Pons (tissue), 1 donor: Measurements from ENCODE around the gene RPL3.

Experiments used
- DNase-seq: peaks from one replicate; pipeline ENCODE4 v3.0.0-alpha.2; 2016; ENCODE audit warnings: low spot score

Gene RPL3

DNA sequence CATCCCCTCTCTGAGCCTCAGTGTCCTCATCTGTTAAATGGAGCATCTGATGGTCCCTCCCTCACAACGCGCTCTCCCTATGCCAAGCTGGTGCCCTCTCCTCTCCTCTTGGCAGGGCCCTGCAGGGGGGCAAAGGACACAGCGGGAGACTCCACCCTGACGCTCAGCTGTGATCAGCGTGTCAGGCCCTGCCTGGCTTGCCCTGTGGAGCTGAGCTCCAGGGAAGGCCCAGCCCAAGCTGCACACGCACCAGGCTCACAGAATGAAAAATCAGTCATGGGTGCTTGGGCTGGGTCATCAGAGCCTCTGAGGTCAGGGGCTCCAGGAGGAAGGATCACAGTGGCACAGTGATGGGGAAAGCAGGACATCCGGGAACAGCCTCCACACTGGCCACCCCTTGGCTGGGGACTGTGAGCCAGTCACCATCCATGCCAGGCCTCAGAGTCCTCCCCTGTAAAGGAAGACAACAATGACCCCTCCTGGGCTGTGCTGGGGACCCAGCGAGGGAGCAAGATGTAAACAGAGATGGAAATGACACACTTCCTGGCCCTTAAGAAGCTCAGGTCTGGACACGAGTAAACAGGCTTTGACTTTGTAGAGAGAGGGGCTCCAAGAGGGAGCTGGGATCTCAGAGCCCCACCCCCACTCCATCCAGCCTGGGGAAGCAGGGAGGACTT, 36.6 kb downstream of the RPL3 start:
- no peak for DNase-seq

DNA sequence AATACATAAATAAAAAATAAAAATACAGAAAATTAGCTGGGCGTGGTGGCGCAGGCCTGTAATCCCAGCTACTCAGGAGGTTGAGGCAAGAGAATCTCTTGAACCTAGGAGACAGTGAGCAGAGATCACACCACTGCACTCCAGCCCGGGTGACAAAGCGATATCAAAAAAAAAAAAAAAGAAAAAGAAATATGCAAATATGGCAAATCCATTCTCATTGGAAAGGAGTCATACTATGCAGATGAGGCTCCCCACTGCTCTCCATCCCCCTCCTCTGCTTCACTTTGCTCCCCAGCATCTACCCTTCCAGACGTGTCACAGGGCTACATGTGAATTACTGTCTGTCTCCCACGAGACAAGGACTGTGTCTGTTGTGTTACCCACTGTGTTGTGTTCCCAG, 38.3 kb downstream of the RPL3 start:
- no peak for DNase-seq

DNA sequence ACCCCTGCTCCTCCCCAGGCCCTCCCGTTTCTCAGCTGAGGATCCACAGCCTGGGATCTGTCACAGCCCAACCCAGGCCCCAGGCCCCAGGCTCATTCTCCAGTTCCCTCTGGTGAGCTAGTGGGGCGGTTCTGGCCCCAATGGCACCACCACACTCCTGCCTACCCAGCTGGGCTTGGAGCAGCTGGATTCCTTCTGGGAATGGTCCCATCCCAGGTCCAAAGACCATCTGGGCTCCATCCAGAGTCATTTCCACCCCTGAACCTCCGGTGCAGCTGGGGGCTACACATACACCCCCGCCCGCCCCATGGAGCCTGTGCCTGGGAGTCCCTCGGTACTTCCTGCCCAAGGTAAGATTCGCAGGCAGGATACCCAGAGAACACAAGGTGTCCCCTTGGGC, 39.2 kb downstream of the RPL3 start:
- no peak for DNase-seq

DNA sequence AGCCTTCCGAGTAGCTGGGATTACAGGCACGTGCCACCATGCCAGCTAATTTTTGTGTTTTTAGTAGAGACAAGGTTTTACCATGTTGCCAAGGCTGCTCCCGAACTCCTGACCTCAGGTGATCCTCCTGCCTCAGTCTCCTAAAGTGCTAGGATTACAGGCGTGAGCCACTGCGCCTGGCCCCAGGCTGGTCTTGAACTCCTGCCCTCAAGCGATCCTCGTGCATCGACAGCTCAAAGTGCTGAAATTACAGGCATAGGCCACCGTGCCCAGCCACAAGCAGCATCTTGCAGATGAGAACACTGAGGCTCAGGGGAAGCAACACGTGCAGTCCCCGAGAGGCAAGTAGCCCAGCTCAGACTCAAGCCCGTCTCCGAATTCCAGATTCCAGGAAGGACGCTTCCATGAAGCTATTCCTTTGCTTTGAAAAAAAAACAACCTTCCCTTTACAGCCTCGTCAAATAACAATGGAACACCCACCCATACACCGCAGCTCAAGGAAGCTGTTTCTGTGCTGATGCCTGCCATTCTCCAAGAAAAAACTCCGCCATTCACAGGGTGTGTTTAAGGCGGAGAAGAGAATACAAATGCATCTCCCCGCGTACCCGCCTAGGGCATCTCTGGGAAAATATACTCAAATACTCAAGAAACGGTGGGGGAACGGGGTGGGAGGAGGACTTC, 40.1 kb downstream of the RPL3 start:
- DNase-seq = no peak

DNA sequence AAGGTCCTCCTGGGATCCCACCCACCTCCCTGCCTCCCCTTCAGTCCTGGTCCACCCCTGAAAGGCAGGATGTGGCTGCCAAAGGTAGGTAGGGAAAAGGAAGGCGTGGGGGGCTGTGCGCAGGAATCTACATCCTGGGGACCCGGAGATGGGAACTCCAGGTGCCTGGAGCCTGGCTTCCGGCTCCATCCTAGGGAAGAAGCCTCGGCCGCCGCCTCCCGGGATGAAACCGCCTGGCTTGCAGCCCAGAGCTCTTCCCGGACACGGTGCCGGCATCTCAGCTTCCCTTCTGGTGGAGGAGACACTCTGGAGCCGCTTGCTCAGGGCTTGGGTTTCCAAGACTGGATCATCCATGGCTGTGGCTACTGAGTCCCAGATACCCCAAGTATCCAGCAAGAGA, 41.4 kb downstream of the RPL3 start:
- DNase-seq = no peak

DNA sequence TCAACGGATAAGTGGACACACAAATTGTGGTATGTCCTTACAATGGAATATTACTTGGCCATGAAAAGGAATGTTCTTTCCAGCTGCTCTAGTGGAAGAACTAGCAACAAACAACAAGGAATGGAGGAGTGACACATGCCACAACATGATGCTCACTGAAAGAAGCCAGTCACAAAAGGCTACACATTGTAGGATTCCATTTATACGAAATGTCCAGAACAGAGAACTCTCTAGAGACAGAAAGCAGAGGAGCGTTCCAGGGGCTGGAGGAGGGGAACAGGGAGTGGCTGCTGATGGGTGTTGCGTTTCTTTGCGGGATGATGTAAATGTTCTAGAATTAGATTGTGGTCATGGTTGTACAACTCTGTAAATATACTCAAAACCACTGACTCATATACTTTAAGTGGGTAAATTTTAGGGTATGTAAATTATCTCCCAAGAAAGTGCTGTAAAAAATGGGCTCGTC, 42.2 kb downstream of the RPL3 start:
- DNase-seq = no peak

DNA sequence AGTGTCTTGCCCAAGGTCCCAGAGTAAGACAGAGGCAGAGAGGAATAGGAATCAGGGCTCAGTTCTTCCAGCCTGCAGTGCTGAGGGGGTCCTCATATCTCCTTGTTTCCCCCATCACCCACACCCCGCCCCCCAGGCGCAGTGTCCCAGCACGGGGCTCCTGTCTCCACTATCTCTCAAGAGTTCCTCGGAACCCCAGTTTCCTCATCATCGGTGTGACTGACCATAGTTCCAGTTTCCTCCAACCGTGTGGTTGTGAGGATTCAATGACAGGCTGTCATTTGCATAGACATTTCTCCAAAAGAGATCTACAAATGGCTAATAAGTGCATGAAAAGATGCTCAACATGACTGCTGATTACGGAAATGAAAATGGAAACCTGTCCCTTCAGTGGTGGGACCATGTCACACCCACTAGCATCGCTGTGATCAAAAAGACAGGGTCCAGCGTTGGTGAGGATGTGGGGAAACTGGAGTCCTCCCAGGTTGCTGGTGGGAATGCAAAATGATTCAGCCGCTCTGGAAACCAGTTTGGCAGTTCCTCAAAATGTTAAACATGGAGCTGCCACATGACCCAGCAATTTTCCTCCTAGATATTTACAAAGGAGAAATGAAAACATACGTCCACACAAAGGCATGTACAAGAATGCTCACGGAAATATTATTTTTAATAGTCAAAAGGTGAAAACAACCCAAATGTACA, 42.8 kb downstream of the RPL3 start:
- no peak for DNase-seq

DNA sequence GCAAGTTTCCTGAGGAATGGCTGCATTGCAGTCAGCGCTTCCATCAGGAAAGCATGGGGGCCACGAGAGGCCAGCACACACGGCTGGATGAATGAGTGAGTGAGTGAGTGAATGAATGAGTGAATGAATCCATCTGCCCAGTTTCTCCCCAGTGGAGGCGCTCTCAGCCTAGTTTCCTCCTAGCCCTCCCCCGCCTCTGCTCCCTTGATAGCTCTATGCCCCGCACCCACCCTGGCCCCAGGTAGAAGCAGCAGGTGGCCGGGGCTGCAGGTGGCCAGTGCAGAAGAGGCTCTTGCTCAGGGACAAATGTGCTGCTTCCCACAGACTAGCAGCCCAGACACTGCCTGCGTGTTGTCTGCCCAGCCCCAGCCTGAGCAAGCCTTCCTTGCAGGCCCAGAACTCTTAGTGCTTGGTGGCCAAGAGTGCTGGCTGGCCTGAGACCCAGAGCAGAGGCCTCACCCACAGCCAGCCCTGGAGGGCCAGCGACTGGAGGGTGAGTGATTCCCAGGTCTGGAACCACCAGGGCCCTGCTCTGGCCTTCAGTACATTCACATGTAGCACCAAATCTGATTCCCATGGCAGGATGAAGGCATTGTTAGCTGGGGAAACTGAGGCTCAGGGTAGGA, 43.5 kb downstream of the RPL3 start:
- DNase-seq = no peak

DNA sequence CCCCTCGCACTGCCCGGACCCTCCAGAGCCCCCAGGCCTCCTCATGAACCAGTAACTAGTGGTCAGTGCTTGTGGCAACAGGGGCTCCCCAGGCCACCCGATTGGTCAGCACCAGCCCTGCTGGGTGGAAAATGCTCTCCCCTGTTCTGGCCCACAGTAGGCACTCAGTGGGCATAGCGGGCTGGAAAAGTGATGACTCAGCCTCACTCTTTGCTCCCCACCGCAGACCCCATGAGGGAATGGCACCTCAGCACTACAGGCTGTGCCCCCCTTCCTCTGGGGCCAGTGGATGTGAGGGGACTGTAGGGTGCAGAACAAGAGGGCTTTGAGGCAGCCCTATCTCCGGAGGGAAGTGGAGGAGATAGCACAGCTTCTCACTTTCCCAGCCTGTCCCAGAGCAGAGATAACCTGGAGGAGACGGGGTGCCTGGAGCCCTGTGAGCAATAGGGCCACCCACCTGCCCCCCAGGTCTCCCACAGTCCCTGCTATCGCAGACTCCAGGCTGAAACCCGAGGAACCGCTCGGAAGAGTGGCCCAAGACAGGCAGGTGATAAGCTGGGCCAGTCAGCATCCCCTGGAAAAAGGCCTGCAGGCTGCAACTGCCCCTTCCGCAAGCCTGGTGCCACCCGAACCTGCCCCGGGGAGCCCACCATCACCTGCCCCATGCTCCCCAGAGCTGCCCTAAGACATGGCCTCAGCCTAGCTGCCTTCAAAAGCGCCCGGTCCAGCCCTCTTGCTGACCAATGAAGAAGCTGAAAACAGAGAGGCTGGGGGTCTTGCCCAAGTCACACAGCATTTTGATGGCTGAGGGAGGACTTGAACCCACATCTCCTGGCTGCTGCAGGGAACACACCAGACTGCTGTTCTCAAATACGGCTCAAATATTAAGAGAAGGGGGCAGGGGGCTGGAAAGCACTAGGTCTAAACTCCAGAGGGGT, 45.2 kb downstream of the RPL3 start:
- DNase-seq = no peak

DNA sequence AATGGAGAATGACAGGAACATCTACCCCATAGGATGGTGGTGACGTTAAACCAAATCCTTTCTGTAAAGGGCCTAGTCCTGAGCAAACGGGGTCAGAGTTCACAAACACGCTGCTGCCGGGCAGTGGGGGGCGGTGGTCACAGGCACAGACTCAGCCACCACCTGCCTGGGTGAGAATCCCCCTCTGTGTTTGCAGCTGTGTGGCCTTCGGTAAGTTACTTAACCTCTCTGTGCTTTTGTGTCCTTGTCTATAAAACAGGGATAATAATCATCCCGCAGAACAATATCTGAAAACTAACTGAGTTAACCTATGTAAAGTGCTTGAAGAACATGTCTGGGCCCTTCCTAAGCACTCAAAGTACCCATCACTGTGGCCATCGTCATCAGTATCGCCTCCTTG, 48.6 kb downstream of the RPL3 start:
- DNase-seq = no peak

DNA sequence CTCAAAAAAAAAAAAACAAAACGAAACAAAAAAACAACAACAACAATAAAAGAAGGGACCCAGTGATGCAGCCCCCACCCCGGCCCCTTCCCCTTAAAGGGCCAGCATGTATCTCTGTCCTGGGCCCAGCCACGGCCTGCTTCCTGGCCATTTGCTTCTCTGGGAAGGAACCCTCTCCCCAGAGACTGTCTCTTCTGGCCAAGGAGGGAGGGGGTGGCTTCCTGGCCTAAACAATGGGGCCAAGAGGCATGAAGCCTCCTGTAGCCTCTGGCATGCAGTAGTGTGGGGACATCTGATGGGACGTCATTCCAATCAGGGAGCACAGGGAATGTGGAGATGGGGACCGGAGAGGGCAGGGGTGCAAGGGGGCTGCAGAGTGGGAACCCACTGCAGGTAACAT, 49.1 kb downstream of the RPL3 start:
- DNase-seq = no peak

DNA sequence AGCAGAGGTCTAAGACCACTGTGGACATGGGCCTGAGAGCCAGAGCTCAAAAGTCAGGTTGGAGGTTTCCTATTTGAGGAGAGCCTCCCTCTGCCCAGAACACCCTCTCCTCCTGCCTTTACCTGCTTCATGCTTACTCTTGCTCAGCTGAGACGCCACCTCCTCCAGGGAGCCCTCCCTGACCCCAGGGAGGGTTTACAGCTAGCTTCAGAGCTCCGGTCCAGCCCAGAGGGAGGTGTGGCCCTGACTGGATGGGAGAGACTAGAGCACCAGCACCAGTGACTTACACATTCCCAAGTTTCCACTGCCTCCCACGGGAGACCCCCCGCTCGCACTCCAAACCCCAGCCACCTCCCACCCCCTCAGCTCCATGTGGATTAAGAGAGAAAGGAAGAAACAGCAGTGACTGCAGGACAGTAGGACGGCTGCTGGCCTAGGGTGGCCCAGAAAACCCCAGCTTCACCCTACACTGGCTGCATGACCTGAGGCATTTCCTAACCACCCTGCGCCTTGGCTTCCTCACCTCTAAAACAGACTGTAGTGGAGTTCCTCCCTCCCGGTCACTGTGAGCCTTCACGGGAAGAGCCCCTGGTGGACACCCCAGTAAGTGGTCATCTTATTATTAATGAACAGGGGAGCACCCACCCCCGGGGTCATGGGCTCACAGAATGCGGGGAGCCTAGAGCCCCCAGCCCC, 50.2 kb downstream of the RPL3 start:
- DNase-seq = no peak

DNA sequence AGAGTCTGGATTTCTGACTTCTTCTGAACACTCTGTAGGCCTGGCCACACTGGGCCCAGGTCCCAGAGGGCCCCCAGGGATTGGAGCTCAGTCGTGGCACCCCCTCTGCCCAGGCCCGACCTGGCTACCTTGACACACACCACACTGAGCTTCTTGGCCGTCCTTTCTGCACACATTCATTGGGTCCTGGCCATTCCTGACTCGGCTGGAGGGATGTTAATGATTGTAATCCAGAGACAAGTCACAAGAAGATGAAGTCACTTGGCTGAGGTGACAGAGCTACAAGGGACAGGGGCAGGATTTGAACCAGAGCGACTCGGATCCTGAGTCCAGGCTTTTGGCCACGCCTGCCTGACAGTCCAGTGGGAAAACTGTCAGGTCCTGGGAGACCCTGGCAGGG, 50.8 kb downstream of the RPL3 start:
- DNase-seq = no peak

DNA sequence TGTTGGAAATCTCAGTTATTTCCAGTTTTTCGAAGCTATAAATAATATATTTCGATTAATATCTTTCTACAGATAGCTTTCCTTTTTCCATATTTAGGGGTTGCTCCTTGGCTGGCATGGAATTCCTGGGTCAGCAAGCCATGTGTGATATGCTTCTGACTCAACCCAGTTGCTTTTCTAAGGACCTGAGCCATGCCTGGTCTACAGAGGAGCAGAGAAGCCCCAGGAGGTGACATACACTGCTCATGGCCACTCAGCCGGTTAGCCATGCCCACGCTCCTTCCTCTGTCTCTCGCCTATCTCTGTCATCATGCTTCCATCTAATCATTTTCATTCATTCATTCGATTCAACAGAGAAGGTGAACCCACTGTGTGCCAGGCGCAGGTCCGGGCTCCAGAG, 51.4 kb downstream of the RPL3 start:
- DNase-seq = no peak

DNA sequence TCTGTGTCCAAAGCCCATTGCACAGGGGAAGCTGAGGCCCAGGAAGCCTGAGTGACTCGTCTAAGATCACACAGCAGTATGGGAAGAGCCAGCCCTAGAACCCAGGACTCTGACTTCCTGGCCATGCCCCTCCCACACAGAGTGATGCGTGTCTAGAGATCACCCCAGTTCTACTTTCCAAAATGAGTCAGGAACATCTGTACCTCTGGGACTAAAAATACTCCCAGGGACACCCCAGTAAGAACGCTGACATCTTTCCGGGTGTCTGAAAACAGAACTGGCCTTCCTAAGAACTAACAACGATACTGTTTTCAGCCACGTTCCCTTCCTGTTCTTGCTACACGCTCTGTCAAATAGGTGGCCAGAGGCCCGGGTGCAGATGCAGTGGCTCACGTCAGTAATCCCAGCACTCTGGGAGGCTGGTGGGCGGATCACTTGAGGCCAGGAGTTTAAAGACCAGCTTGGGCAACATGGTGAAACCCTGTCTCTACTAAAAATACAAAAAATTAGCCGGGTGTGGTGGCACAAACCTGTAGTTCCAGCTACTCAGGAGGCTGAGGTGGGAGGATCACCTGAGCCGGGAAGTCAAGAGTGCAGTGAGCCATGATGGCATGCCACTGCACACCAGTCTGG, 52.9 kb downstream of the RPL3 start:
- DNase-seq = peak; percentile 82

DNA sequence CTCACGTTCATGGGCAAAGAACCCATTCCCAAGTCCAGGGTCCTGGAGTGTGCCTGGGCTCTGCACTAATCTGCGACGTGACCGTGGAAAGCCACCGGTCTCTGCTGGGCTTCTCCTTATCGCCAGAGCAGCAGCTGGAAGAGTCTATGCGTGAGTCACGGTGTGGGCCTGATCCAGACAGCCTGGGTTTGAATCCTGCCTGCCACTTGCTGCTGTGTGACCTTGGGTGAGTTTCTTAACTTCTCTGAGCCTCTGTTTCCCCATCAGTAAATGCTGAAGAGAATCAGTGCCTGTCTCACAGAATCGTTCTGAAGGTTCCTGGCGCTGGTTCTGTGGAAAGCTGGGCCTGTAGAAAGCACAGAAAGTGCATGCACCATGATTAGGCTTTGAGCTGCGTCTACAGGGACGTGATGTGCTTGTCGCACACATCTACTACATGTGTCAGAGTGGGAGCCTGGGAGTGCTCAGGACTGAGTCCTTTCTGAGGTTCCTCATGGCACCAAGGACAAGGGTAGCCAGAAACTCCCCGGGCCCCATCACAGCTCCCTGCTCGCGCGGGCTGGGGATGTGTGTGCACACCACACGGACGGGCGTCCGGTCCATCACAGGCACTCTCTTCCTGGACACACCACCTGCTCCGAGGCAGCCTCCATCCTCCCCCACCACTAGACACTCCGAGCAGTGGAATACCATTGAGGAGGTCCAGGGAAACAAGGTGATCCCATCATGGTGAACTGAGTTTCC, 54.1 kb downstream of the RPL3 start:
- DNase-seq = no peak

DNA sequence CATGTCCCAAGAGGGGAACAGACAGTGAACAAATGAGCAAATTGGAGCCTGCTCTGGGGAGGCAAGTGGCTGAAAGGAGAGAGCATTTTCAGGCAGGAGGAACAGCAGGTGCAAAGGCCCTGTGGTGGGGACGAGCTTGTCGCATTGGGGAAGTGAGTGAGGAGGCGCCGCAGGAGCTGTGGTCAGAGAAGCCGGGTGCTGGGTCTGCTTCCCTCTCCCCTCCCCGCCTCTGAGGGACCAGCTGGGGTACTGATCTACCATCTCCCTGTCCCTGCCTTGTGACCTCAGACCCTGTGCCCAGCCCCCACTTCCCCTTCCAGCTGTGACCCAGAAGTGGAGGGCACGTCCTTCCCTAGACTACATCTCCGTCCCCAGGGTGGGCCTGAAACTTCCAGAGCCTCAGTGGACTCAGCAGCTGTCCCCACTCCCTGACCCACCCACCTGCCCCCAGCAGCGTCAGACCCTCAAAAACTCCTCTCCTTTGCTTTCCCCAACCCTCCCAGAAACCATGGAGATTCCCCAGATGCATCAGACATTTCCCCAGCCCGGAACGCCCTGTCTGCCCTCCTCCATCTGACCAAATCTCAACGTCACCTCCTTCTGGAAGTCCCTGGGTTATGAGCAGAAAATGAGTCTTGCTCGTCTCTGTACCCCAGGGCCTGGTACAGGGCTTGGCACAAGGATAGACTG, 54.9 kb downstream of the RPL3 start:
- peak; percentile 58 for DNase-seq

DNA sequence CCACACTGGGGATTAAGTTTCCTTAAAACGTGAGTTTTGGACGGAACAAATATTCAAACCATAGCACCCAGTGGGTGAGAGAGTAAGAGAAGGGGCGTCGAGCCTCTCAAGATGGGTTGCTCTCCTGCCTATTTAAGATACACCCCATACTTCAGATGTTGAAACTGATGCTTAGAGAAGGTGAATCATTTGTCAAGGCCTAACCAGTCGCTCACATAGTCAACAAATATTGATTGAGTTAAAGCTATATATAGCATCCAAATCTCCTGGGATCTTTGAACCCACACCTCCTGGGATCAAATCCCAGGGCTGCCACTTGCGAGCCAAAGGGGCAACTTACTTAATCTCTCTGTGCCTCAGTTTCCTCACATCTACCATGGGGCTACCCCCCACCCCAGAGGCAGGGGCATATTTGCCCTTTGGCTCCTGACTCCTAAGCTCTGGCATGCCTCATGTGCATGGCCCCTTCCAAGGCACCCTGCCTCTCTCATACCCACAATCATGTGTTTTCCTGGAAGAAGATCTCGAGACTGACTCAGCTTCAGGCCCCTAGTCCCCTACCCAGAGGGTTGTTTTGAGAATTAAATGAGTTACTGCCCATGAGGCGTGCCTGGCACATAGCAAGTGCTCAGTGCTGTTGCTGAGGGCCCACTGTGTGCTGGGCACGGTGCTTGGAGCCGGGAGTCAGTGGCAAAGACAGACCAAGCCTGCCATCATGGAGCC, 55.6 kb downstream of the RPL3 start:
- no peak for DNase-seq
